GM13976 (cell line): ENCODE measurements around the gene ARID5B.

ENCODE experiments used
- DNase-seq: peaks from one replicate; pipeline ENCODE4 v3.0.0; 2012; ENCODE audit warnings: low spot score
- CTCF ChIP-seq: IDR thresholded peaks from 2 replicates; pipeline ENCODE4 v1.5.1; 2012; ENCODE audit warnings: borderline replicate concordance, mild to moderate bottlenecking; ENCODE audit not compliant: insufficient read depth; ENCODE audit errors: extremely low read depth, missing control alignments, control extremely low read depth
- in situ Hi-C: fragments of 300-500 bp; cut with MboI; formaldehyde crosslinking; loops from one replicate; pipeline ENCODE4 v1.12.0; 2022; ENCODE audit warnings: low sequenced_read_pairs, mixed read lengths, inconsistent platforms; ENCODE audit not compliant: unreplicated experiment

The ARID5B gene

DNA sequence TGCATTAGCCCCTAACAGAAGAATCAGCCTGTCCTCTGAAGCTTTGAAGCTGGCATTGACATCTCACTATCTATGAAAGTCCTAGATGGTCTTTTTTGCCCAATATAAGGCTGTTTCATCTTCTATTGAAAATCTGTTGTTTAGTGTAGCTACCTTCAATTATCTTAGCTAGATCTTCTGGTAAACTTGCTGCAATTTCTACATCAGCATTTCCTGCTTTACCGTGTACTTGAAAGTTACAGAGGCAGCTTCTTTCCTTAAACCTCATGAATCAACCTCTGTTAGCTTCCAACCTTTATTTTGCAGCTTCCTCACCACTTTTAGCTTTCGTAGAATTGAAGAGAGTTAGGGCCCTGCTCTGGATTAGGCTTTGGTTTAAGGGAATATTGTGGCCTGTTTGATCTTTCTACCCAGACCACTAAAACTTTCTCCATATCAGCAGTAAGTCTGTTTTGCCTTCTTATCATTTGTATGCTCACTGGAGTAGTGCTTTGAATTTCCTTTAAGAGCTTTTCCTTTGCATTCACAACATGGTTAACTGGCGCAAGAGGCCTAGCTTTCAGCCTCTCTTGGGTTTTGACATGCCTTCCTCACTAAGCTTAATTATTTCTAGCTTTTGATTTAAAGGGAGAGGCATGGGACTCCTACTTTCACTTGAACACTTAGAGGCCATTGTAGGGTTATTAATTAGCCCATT, 32.5 kb downstream of the ARID5B start:
- TF ChIP-seq CTCF = no peak
- no peak for DNase-seq
- in situ Hi-C loops = no loop called here

- no peak for DNase-seq
- in situ Hi-C loops = no loop called here
- no peak for TF ChIP-seq CTCF
Observed at GRCh38 chr10:61935077-61935476, 33.6 kb downstream of the ARID5B start.

DNA sequence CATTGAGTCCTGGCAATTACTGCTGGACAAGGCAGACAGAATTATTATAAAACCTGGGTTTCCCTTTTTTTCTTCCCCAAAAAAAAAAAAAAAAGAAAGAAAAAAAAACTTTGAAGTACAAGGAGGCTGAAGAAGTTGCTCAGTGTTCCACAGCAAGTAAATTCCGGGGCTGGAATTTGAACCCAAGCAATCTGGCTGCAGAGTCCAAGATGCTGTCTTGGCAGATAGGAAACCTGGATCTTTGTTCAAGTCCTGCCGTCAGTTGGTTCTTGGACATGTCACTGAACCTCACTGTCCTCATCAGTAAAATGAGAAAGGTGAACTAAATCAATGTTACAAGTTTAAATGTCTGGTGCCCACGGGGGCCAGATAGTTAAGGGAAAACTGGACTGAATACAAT, 35.3 kb downstream of the ARID5B start:
- no peak for DNase-seq
- TF ChIP-seq CTCF = no peak
- in situ Hi-C loops = no loop called here

DNA sequence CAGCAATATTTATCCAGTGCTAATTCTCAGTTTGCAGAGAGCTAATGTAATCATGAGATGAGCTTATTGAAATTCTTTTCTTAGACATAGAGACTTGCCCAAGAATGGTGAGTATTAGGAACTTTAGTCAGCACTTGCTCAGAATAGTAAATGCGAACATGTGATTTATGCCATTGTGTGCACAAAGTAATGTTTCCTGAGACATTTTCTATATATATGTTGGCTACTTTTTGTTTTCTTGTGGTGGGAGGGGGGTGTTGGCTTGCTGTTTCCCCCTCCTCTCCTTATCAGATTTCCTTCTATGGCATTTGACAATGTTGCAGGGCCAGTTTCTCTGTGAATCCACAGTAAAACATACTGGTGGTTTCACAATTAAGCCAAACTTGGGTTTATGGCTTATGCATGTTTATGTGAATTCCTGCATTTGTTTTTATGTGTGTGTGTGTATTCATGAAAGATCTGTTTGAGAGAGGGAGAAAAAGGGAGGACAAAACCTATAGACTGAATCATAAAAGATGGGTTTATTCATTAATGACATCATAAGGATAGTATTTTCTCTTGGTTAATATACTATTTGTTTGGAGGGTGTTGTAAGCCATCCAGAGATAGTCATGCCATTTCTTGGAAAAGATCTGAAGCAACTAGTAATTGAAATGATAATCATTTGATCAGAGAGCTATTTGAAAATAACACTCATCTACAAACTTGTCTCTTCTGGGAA, 36.3 kb downstream of the ARID5B start:
- DNase-seq = peak; percentile 21
- TF ChIP-seq CTCF = no peak
- in situ Hi-C loops = no loop called here

DNA sequence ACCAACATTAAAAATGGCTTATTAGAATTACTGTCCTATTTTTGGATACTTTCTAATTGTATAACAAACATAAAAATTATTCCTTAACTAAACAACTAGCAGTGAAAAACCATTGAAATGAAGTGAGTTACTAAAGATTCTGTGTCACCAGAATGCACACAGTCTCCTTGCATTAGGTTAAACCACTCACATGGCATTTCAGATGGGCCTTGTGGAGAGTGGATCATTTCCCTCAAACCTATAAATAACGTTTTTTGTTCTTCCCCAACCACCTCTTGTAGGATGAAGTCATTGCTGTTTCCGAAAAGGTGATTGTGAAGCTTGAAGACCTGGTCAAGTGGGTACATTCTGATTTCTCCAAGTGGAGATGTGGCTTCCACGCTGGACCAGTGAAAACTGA, 38.4 kb downstream of the ARID5B start:
- no peak for TF ChIP-seq CTCF
- in situ Hi-C loops = no loop called here
- DNase-seq = no peak

- in situ Hi-C loops = no loop called here
- TF ChIP-seq CTCF = no peak
- DNase-seq = no peak
Observed at GRCh38 chr10:61941202-61941681, 39.7 kb downstream of the ARID5B start.
